Spleen (tissue), 7 donors: Measurements from ENCODE around the gene FASTKD1.

Experiments used
- CTCF ChIP-seq, 11 experiments: fragments of 200-600 bp in 7 of 11; fragments of 450-650 bp in 4 of 11; sonication (generic) in 4 of 11; IDR thresholded peaks in 8 of 11; conservative IDR thresholded peaks in 3 of 11; 1 replicate in 7 of 11; 2 replicates in 4 of 11; pipeline versions ENCODE4 v1.4.0 to v1.8.0; 2016 to 2021; ENCODE audit warnings: antibody characterized with exemption in 11 of 11, inconsistent platforms in 4 of 11, mild to moderate bottlenecking in 1 of 11
- POLR2A ChIP-seq, 3 donors: fragments of 450-650 bp; IDR thresholded peaks; one replicate each; pipeline ENCODE4 v1.5.1; 2017; ENCODE audit warnings: antibody characterized with exemption in 3 of 3, mild to moderate bottlenecking in 1 of 3
- POLR2AphosphoS5 ChIP-seq, 3 donors: sonication (generic); formaldehyde crosslinking; IDR thresholded peaks; one replicate each; pipeline ENCODE4 v1.5.1; 2017; ENCODE audit warnings: antibody characterized with exemption in 3 of 3
- donor health status: DM: no; HTN: no; CAD: no; lungs with moderate emphysema.
- donor health status: DM: no; HTN: no; CAD: no.
- donor health status: DM: no; HTN: no; CAD: no.

- no peak for TF ChIP-seq POLR2A (IDR thresholded peaks at IDR 0.05)
- TF ChIP-seq CTCF (IDR thresholded peaks at IDR 0.05 in 8 of 11, conservative IDR thresholded peaks at IDR 0.05 in 3 of 11): no peak
- no peak for TF ChIP-seq POLR2AphosphoS5 (IDR thresholded peaks at IDR 0.05)
Measured at GRCh38 chr2:169507698-169508097, 66.0 kb downstream of the FASTKD1 start.
